Measurements from ENCODE around the gene OR10H1.
"Not testable (repeated sequence)": the region's sequence is repeated elsewhere in the genome, so short reads cannot be mapped to it uniquely, and the experiment has no call there.

The OR10H1 gene

DNA sequence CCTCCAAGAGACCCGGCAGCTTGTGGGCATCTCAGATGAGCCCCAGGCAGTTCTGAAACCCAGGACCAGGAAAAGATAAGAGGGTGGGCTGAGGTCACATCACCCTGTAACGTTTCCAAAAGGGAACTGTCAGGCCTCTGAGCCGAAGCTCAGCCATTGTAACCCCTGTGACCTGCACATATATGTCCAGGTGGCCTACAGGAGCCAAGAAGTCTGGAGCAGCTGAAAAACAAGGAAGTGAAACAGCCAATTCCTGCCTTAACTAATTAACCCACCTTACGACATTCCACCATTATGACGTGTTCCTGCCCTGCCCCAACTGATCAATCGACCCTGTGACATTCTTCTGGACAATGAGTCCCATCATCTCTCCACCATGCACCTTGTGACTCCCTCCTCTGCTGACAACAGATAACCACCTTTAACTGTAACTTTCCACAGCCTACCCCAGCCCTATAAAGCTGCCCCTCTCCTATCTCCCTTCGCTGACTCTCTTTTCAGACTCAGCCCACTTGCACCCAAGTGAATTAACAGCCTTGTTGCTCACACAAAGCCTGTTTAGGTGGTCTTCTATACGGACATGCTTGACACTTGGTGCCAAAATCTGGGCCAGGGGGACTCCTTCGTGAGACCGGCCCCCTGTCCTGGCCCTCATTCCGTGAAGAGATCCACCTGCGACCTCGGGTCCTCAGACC is 13.3 kb upstream of the OR10H1 start:
- DNase-seq (ENCODE audit: low read depth) = not testable (repeated sequence)

- DNase-seq (ENCODE audit: low read depth) = no peak
Measured at GRCh38 chr19:15828121-15828610, 12.7 kb upstream of the OR10H1 start.

- no peak for DNase-seq (ENCODE audit: low read depth)
Measured at GRCh38 chr19:15825753-15826152, 10.3 kb upstream of the OR10H1 start.

DNA sequence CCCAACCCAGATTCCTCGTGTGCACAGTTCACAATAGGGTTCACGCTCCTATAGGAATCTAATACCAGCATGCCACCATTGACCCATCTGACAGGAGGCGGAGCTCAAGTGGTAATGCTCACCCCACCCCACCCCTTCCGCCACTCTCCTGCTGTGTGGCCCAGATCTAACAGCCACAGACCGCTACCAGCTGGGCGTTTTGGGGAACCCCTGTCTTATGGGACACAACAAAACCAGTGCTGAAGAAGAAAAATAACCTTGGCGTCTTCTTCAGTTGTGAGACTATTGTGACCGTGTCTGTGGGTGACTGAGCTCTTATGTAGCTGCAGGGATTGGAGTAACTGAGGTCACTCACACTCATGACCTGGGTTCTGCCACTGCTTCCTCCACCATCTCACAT is 5.2 kb upstream of the OR10H1 start:
- DNase-seq (ENCODE audit: low read depth) = no peak

- DNase-seq (ENCODE audit: low read depth) = no peak
Measured at GRCh38 chr19:15813916-15814315, 1.5 kb downstream of the OR10H1 start.

DNA sequence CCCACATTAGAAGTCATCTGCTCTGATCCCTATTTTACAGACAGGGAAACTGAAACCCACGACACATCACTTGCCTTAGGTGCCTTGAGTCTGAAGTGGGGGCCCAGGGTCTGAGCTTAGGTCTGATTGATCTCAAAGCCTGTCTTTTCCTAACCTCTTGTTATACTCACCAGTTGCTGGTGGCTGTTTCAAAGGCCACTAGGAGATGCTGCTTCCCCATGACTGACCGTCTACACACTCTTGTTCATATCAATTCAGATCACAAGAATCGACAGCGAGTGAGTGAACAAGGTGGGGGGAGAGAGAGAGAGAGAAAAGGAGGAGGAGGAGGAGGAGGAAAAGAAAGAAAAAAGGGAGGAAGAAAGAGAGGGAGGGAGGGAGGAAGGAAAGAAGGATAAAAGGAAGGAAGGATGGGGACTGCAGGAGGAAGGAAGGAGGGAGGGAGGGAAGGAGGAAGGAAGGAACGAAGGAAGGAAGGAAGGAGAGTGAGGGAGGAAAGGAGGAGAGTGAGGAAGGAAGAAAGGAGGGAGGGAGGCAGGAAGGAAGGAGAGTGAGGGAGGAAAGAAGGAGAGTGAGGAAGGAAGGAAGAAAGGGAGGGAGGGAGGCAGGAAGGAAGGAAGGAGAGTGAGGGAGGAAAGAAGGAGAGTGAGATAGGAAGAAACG is 3.3 kb downstream of the OR10H1 start:
- no peak for DNase-seq (ENCODE audit: low read depth)

- no peak for DNase-seq (ENCODE audit: low read depth)
Measured at GRCh38 chr19:15811476-15811875, 4.0 kb downstream of the OR10H1 start.

DNA sequence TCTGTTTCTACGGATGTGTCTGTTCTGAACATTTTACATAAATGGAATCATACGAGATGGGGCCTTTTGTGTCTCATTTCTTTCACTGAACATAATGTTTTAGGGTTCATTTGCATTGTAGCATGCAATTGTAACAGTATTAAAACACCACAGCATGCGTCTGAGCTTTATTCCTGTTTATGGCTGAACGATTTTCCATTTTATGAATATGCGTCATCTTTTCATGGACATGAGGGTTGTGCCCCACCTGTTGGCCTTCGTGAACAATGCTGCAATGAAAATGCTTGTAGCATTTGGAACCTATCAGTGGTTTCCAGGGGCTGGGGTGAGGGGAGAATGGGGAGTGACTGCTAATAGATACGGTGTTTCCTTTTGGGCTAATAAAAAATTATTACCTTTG is 5.1 kb downstream of the OR10H1 start:
- DNase-seq (ENCODE audit: low read depth) = no peak

GRCh38 chr19:15794279-15794678 is 21.2 kb downstream of the OR10H1 start:
- DNase-seq (ENCODE audit: low read depth) = not testable (repeated sequence)

DNA sequence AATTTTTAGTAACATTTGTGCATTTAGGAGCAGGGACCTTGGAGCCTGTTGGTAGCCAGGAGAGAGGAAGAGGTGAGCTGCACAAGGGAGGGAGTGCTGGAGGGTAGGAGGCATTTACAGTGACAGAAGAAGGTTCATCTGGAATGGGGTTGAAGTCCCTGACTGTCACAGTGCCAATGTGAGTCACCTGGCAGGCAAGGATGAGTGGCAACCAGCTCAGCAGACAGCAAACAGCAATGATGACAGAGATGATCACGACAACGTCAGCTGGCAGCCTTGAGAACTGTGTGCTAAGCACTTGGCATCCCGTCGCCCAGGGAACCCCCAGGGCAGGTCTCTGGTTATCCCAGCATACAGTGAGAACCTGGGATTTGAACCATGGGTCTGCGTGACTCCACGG is 25.4 kb downstream of the OR10H1 start:
- no peak for DNase-seq (ENCODE audit: low read depth)

GRCh38 chr19:15788594-15789270 is 26.7 kb downstream of the OR10H1 start:
- no peak for DNase-seq (ENCODE audit: low read depth)

GRCh38 chr19:15787611-15788155 is 27.8 kb downstream of the OR10H1 start, which contains the start of gene OR10H5:
TSS of gene OR10H5 (plus strand) at chr19:15787661. CDS start at chr19:15794049, 6,388 bp downstream.
- no peak for DNase-seq (ENCODE audit: low read depth)

- not testable (repeated sequence) for DNase-seq (ENCODE audit: low read depth)
Measured at GRCh38 chr19:15782896-15783295, 32.6 kb downstream of the OR10H1 start.

DNA sequence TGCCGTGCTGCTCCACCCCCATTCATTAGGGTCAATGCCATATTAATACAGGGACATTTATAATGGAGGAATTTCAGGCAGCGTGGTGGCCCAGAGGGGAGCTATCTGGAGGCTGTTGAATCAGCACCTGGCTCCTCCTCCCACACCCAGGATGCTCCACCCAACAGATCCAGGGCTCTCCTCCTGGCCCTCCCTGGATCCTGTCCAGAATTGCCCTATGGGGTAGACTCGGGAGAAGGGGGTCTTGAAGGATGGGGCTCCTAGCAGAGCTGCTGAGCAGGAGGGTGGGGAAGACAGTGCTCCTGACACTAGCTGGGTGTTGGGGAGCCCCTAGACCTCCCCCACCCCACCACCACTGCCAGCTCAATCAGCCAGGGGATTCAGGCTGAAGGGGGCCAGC is 33.3 kb downstream of the OR10H1 start:
- no peak for DNase-seq (ENCODE audit: low read depth)

DNA sequence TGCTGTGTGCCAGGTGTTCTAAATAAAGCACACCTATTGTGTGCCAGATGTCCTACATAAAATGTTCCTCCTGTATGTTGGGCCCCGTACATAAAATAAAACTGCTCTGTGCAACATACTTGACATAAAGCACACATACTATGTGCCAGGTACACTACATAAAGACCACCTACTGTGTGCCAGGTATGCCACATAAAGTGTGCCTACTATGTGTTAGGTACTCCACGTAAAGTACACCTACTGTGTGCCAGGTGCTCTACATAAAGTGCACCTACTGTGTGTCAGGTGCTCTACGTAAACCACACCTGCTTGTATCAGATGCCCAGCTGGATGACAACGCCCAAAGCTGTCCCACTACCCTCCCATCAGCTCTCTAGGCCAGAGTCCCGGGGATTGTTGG is 33.8 kb downstream of the OR10H1 start:
- DNase-seq (ENCODE audit: low read depth) = no peak

- DNase-seq (ENCODE audit: low read depth) = no peak
Measured at GRCh38 chr19:15780610-15781418, 34.6 kb downstream of the OR10H1 start.

DNA sequence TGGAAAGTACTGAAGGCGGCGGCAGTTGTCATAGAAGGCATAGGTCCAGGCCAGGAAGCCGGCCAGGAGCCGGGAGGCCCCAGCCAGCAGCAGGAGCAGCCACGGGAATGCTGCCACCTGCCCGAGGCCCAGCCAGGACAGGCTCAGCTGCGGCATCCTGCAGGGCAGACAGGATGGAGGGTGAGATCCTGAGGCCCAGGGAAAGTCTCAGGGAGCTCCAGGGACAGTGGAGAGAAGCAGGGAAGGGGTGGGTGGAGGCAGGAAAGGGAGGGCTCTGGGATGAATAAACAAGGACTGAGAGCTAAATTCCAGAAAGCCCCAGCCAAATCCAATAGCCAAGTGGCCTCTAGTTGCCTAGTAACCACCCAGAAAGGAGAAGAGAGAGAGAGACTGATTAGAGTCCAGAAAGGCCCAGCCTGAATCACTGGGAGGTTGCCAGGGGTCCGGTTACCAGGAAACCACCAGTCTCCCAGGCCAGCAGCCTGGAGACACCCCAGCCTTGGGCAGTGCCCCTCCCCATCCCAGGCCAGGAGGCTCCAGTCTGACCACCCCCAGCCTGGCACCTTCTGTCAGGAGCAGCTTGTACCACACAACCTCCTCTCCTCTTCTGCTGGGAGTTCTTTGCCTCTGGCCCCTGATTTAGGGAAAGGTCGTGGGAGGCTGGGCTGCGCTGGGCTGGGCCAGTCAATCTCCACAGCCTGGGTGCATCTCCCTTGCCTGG is 35.5 kb downstream of the OR10H1 start:
- DNase-seq (ENCODE audit: low read depth) = no peak

- no peak for DNase-seq (ENCODE audit: low read depth)
Measured at GRCh38 chr19:15776991-15777970, 38.2 kb downstream of the OR10H1 start.

DNA sequence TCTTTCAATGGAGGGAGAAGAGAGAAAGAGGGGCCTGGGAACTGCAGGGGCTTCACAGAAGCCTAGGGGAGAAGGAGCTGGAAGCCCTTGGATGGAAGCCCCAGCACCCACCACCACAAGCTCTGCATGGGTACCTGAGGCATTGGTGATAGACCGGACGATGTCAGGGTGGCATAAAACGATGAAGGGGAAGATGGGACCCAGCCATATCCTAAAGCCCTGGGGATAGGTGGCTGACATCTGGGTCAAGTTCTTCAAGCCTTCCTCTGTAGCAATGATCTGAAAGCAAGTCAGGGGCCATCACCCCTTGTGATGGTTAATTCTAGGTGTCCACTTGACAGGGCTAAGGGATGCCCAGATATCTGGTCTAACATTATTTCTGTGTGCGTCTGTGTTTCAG is 39.2 kb downstream of the OR10H1 start:
- DNase-seq (ENCODE audit: low read depth) = no peak

- DNase-seq (ENCODE audit: low read depth) = no peak
Measured at GRCh38 chr19:15775249-15775648, 40.2 kb downstream of the OR10H1 start.

All from HS-5 (cell line).